ENCODE measurements around the gene CXCL8.
"Not testable (repeated sequence)": the region's sequence is repeated elsewhere in the genome, so short reads cannot be mapped to it uniquely, and the experiment has no call there.

Gene CXCL8

GRCh38 chr4:73740353-73740778, at the start of gene CXCL8:
Gene CXCL8, plus strand, starts transcription at chr4:73740569. Its CDS starts 90 bp downstream, at chr4:73740659.
- no peaks in the 10 kb centered on the region for H3K36me3 ChIP-seq (ENCODE audit: control insufficient read depth, insufficient read depth, low read length)
- no peak within 1 kb of the TSS for H3K27ac ChIP-seq (ENCODE audit: low read length)
- no peaks in the 10 kb centered on the region for H3K9me3 ChIP-seq (ENCODE audit: control insufficient read depth, insufficient read depth, low read length)
- WGBS (ENCODE audit: insufficient coverage, insufficient read length), result no CpG with 5 or more reads among the region's 7 CpGs
- H3K27me3 ChIP-seq (ENCODE audit: control insufficient read depth, insufficient read depth, low read length), result no peaks in the 10 kb centered on the region
- no peak for DNase-seq (ENCODE audit: low read depth, low spot score)
- H3K4me1 ChIP-seq (ENCODE audit: control insufficient read depth, insufficient read depth, low read length), result no peaks in the 10 kb centered on the region
- H3K4me3 ChIP-seq (ENCODE audit: low read length), result no peak within 1 kb of the TSS

DNA sequence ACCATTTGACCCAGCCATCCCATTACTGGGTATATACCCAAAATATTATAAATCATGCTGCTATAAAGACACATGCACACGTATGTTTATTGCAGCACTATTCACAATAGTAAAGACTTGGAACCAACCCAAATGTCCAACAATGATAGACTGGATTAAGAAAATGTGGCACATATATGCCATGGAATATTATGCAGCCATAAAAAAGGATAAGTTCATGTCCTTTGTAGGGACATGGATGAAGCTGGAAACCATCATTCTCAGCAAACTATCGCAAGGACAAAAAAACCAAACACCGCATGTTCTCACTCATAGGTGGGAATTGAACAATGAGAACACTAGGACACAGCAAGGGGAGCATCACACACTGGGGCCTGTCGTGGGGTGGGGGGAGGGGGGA, 49.2 kb upstream of the CXCL8 start:
- not testable (repeated sequence) for DNase-seq (ENCODE audit: low read depth, low spot score); H3K27ac ChIP-seq (ENCODE audit: low read length); H3K4me3 ChIP-seq (ENCODE audit: low read length); H3K9me3 ChIP-seq (ENCODE audit: control insufficient read depth, insufficient read depth, low read length); H3K36me3 ChIP-seq (ENCODE audit: control insufficient read depth, insufficient read depth, low read length); H3K27me3 ChIP-seq (ENCODE audit: control insufficient read depth, insufficient read depth, low read length); H3K4me1 ChIP-seq (ENCODE audit: control insufficient read depth, insufficient read depth, low read length)
- no CpG with 5 or more reads among the region's 4 CpGs for WGBS (ENCODE audit: insufficient coverage, insufficient read length)

GRCh38 chr4:73691759-73692158, 48.6 kb upstream of the CXCL8 start:
- Histone ChIP-seq H3K27me3 (ENCODE audit: control insufficient read depth, insufficient read depth, low read length) (no peaks in the 10 kb centered on the region; the same call in 1 of the 2 replicates), H3K27ac (ENCODE audit: low read length) (no peak overlapping the region), H3K9me3 (ENCODE audit: control insufficient read depth, insufficient read depth, low read length) (no peaks in the 10 kb centered on the region), H3K4me3 (ENCODE audit: low read length) (no peak overlapping the region), H3K36me3 (ENCODE audit: control insufficient read depth, insufficient read depth, low read length) (no peaks in the 10 kb centered on the region), H3K4me1 (ENCODE audit: control insufficient read depth, insufficient read depth, low read length) (no peaks in the 10 kb centered on the region)
- DNase-seq (ENCODE audit: low read depth, low spot score), result no peak

GRCh38 chr4:73692254-73692653, 48.1 kb upstream of the CXCL8 start:
- Histone ChIP-seq H3K4me1 (ENCODE audit: control insufficient read depth, insufficient read depth, low read length) (no peaks in the 10 kb centered on the region), H3K4me3 (ENCODE audit: low read length) (no peak overlapping the region), H3K27ac (ENCODE audit: low read length) (no peak overlapping the region), H3K9me3 (ENCODE audit: control insufficient read depth, insufficient read depth, low read length) (no peaks in the 10 kb centered on the region), H3K27me3 (ENCODE audit: control insufficient read depth, insufficient read depth, low read length) (no peaks in the 10 kb centered on the region; the same call in 1 of the 2 replicates), H3K36me3 (ENCODE audit: control insufficient read depth, insufficient read depth, low read length) (no peaks in the 10 kb centered on the region)
- no peak for DNase-seq (ENCODE audit: low read depth, low spot score)
- WGBS (ENCODE audit: insufficient coverage, insufficient read length), result no CpG with 5 or more reads among the region's 1 CpG

DNA sequence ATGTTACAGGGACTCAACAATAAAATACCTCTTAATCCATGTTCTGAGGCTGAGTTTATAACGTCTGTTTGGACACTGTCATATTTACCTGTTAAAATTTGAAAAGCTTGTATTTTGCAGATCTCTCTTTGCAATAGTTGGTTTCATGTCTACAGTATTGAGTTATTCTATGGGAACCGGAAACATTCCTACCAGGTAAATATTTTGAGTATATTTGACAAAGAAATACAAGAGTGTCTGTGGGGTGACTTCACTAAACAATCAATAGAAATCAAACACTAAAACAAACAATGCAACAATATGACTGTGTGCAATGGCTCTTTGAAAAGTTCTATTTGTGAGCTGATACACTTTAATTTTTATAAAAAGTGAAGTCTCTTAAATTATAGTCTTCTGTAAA, 47.7 kb upstream of the CXCL8 start:
- Histone ChIP-seq H3K4me1 (ENCODE audit: control insufficient read depth, insufficient read depth, low read length) (no peaks in the 10 kb centered on the region), H3K9me3 (ENCODE audit: control insufficient read depth, insufficient read depth, low read length) (no peaks in the 10 kb centered on the region), H3K27ac (ENCODE audit: low read length) (no peak overlapping the region), H3K36me3 (ENCODE audit: control insufficient read depth, insufficient read depth, low read length) (no peaks in the 10 kb centered on the region), H3K4me3 (ENCODE audit: low read length) (no peak overlapping the region), H3K27me3 (ENCODE audit: control insufficient read depth, insufficient read depth, low read length) (no peaks in the 10 kb centered on the region; the same call in 1 of the 2 replicates)
- no peak for DNase-seq (ENCODE audit: low read depth, low spot score)
- no CpG with 5 or more reads among the region's 2 CpGs for WGBS (ENCODE audit: insufficient coverage, insufficient read length)

DNA sequence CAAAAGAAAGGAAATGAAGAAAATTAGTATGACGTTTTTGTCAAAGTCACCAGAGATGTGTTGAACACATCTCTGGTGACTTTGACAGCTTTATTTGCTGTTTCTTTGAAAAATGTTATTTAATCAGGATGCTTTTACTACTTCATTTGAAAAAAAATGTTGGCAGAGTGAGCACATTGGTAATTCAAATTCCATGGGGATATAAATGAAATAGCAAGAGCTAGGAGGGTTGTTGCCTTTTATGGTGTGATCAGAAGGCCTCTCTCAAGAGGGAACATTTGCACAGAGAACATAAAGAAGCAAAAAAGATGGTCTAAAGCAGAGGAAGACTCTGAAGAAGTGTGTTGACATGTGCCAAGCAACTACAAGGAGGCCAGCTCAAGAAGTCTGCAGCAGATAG, 46.6 kb upstream of the CXCL8 start:
- H3K4me1 ChIP-seq (ENCODE audit: control insufficient read depth, insufficient read depth, low read length), result no peaks in the 10 kb centered on the region
- no peaks in the 10 kb centered on the region for H3K9me3 ChIP-seq (ENCODE audit: control insufficient read depth, insufficient read depth, low read length)
- H3K36me3 ChIP-seq (ENCODE audit: control insufficient read depth, insufficient read depth, low read length), result no peaks in the 10 kb centered on the region
- no peak for DNase-seq (ENCODE audit: low read depth, low spot score)
- no peaks in the 10 kb centered on the region; the same call in 1 of the 2 replicates for H3K27me3 ChIP-seq (ENCODE audit: control insufficient read depth, insufficient read depth, low read length)
- H3K4me3 ChIP-seq (ENCODE audit: low read length), result no peak overlapping the region
- no peak overlapping the region for H3K27ac ChIP-seq (ENCODE audit: low read length)
- WGBS (ENCODE audit: insufficient coverage, insufficient read length), result 100% methylated on average over 1 of the region's 1 CpG

- Histone ChIP-seq H3K36me3 (ENCODE audit: control insufficient read depth, insufficient read depth, low read length) (no peaks in the 10 kb centered on the region), H3K27ac (ENCODE audit: low read length) (no peak overlapping the region), H3K27me3 (ENCODE audit: control insufficient read depth, insufficient read depth, low read length) (no peaks in the 10 kb centered on the region; the same call in 1 of the 2 replicates), H3K4me1 (ENCODE audit: control insufficient read depth, insufficient read depth, low read length) (no peaks in the 10 kb centered on the region), H3K9me3 (ENCODE audit: control insufficient read depth, insufficient read depth, low read length) (no peaks in the 10 kb centered on the region), H3K4me3 (ENCODE audit: low read length) (no peak overlapping the region)
- no peak for DNase-seq (ENCODE audit: low read depth, low spot score)
- WGBS (ENCODE audit: insufficient coverage, insufficient read length), result no CpG with 5 or more reads among the region's 2 CpGs
Measured at GRCh38 chr4:73698217-73698616, 42.2 kb upstream of the CXCL8 start.

- Histone ChIP-seq H3K36me3 (ENCODE audit: control insufficient read depth, insufficient read depth, low read length) (no peaks in the 10 kb centered on the region), H3K27ac (ENCODE audit: low read length) (no peak overlapping the region), H3K9me3 (ENCODE audit: control insufficient read depth, insufficient read depth, low read length) (no peaks in the 10 kb centered on the region), H3K4me1 (ENCODE audit: control insufficient read depth, insufficient read depth, low read length) (no peaks in the 10 kb centered on the region; the same call in 1 of the 2 replicates), H3K4me3 (ENCODE audit: low read length) (no peak overlapping the region), H3K27me3 (ENCODE audit: control insufficient read depth, insufficient read depth, low read length) (no peaks in the 10 kb centered on the region)
- no peak for DNase-seq (ENCODE audit: low read depth, low spot score)
- WGBS (ENCODE audit: insufficient coverage, insufficient read length), result no CpG with 5 or more reads among the region's 5 CpGs
Measured at GRCh38 chr4:73701116-73701515, 39.3 kb upstream of the CXCL8 start.

DNA sequence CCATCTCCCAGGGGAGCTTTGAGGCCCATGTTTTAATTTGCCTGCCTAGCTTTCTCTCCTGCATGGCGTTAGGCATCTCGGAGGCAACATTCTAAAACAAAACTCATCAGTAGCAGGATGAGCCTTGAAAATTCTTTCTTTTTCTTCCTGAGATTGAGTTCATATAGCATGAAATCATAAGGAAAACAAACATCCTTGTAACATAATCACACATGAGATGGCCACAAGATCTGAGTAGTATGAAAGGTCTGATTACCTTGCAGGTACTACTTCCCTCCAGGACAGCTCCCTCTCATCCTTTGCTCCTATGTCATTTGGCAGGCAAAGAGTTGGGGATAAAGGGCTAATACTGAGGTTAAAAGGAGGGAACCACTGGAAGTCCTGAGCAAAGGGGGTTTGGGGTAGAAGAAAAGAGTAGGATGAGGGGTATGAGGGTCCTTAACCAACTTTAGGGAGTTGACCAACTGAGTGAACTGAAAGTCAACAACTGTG, 37.5 kb upstream of the CXCL8 start:
- DNase-seq (ENCODE audit: low read depth, low spot score), result no peak
- Histone ChIP-seq H3K36me3 (ENCODE audit: control insufficient read depth, insufficient read depth, low read length) (no peaks in the 10 kb centered on the region), H3K27me3 (ENCODE audit: control insufficient read depth, insufficient read depth, low read length) (no peaks in the 10 kb centered on the region), H3K4me3 (ENCODE audit: low read length) (no peak overlapping the region), H3K4me1 (ENCODE audit: control insufficient read depth, insufficient read depth, low read length) (no peaks in the 10 kb centered on the region; the same call in 1 of the 2 replicates), H3K27ac (ENCODE audit: low read length) (no peak overlapping the region), H3K9me3 (ENCODE audit: control insufficient read depth, insufficient read depth, low read length) (no peaks in the 10 kb centered on the region)
- WGBS (ENCODE audit: insufficient coverage, insufficient read length), result no CpG with 5 or more reads among the region's 2 CpGs

DNA sequence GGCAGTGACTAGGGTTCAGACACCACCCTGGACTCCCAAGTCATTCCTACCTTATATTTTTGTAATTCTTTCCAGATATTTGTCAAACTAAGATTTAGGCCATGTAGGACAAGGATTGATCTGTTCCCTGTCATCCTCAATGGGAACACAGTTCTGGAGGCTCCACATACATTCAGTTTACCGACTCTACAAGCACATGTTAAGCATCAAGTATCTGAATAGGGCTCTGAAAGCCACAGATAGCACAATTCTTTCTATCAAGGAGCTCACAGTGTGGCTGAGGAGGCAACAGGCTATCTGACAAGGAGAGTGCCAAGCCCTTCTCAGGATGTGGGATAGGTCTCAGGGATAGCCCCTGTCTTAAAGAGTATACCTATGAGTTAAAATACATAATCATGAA, 37.0 kb upstream of the CXCL8 start:
- no peaks in the 10 kb centered on the region for H3K36me3 ChIP-seq (ENCODE audit: control insufficient read depth, insufficient read depth, low read length)
- no peak overlapping the region for H3K27ac ChIP-seq (ENCODE audit: low read length)
- no peaks in the 10 kb centered on the region for H3K27me3 ChIP-seq (ENCODE audit: control insufficient read depth, insufficient read depth, low read length)
- WGBS (ENCODE audit: insufficient coverage, insufficient read length), result no CpG with 5 or more reads among the region's 1 CpG
- DNase-seq (ENCODE audit: low read depth, low spot score), result no peak
- H3K4me3 ChIP-seq (ENCODE audit: low read length), result no peak overlapping the region
- no peaks in the 10 kb centered on the region; the same call in 1 of the 2 replicates for H3K4me1 ChIP-seq (ENCODE audit: control insufficient read depth, insufficient read depth, low read length)
- no peaks in the 10 kb centered on the region for H3K9me3 ChIP-seq (ENCODE audit: control insufficient read depth, insufficient read depth, low read length)

- H3K27ac ChIP-seq (ENCODE audit: low read length), result peak overlapping the region; percentile 74
- WGBS (ENCODE audit: insufficient coverage, insufficient read length), result no CpG with 5 or more reads among the region's 9 CpGs
- H3K4me3 ChIP-seq (ENCODE audit: low read length), result no peak overlapping the region
- H3K9me3 ChIP-seq (ENCODE audit: control insufficient read depth, insufficient read depth, low read length), result no peaks in the 10 kb centered on the region
- DNase-seq (ENCODE audit: low read depth, low spot score), result no peak
- H3K4me1 ChIP-seq (ENCODE audit: control insufficient read depth, insufficient read depth, low read length), result no peaks in the 10 kb centered on the region; the same call in 1 of the 2 replicates
- no peaks in the 10 kb centered on the region for H3K36me3 ChIP-seq (ENCODE audit: control insufficient read depth, insufficient read depth, low read length)
- H3K27me3 ChIP-seq (ENCODE audit: control insufficient read depth, insufficient read depth, low read length), result no peaks in the 10 kb centered on the region
Measured at GRCh38 chr4:73704314-73705055, 35.9 kb upstream of the CXCL8 start.

Measured in iPS DF 6.9 (cell line).